ENCODE data around the gene TMEM248.

TMEM248 gene

DNA sequence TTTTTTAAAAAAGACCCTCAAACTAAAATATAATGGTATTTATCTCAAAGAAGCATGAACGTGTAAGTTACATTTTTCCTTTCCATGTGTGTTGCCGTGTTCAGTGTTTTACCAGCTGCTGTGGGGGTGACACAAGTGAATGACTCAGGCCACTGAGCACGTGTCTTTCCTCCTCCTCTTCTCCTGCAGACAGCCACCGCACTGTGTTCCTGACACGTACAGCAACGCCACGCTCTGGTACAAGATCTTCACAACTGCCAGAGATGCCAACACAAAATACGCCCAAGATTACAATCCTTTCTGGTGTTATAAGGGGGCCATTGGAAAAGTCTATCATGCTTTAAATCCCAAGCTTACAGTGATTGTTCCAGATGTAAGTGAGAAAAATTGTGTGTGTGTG, 29.7 kb downstream of the TMEM248 start:
- Histone ChIP-seq H2AFZ (ENCODE audit: low read depth, low read length) (no peak overlapping the region), H3K27me3 (ENCODE audit: low read depth, low read length) (no peaks in the 10 kb centered on the region), H3K27ac (ENCODE audit: low read length) (no peak overlapping the region), H4K20me1 (ENCODE audit: insufficient read depth, low read length) (no peaks in the 10 kb centered on the region), H3K36me3 (replicated peaks; ENCODE audit: low read depth, low read length) (peaks cover 48% of the 10 kb centered on the region), H3K9ac (ENCODE audit: low read length) (no peak overlapping the region), H3K79me2 (ENCODE audit: low read length) (no peaks in the 10 kb centered on the region), H3K4me1 (ENCODE audit: low read length) (no peaks in the 10 kb centered on the region), H3K9me3 (ENCODE audit: insufficient read depth, low read length) (no peaks in the 10 kb centered on the region), H3K4me2 (ENCODE audit: low read length) (no peak overlapping the region), H3K4me3 (ENCODE audit: low read length) (no peak overlapping the region)
- TF ChIP-seq, protein P1, sequence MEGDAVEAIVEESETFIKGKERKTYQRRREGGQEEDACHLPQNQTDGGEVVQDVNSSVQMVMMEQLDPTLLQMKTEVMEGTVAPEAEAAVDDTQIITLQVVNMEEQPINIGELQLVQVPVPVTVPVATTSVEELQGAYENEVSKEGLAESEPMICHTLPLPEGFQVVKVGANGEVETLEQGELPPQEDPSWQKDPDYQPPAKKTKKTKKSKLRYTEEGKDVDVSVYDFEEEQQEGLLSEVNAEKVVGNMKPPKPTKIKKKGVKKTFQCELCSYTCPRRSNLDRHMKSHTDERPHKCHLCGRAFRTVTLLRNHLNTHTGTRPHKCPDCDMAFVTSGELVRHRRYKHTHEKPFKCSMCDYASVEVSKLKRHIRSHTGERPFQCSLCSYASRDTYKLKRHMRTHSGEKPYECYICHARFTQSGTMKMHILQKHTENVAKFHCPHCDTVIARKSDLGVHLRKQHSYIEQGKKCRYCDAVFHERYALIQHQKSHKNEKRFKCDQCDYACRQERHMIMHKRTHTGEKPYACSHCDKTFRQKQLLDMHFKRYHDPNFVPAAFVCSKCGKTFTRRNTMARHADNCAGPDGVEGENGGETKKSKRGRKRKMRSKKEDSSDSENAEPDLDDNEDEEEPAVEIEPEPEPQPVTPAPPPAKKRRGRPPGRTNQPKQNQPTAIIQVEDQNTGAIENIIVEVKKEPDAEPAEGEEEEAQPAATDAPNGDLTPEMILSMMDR (IDR thresholded peaks at IDR 0.05; ENCODE audit: low read depth, low read length), result no peak
- no peak for TF ChIP-seq EZH2phosphoT487 (IDR thresholded peaks at IDR 0.05; ENCODE audit: low read depth)

DNA sequence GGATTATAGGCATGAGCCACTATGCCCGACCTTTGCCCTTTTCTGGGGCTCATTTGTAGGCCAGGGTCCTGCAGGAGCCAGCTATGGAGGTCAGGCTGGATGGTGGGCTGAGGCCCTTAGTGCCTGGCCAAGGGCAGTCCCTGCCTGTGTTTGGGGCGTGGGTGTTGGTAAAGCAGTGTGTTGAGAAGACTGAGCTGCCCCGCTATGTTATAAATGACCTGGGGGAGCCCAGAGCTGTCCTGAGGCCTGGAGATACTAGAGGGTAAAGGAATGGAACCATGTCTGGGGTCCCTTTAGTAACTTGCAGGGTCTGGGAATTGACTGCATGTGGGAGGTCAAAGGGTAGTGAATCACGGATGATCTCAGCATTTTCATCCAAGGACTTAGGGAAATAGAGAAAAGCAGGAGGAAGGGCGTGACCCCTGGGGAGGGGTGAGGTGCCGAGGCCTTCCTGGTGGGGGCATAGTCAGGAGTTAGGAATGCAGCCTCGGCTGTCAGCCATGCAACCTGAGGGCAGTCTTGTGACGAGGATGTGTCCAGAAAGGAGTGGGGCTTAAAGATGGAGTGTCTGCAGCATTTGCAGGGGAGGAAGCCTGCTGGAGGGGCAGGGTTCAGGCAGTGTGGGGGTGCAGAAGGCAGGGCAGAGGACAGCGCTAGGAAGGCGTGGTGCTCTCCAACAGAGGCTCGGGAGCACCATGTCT, 31.5 kb downstream of the TMEM248 start:
- Histone ChIP-seq H3K27ac (ENCODE audit: low read length) (no peak overlapping the region), H3K9ac (ENCODE audit: low read length) (no peak overlapping the region), H3K79me2 (ENCODE audit: low read length) (no peaks in the 10 kb centered on the region), H3K4me1 (ENCODE audit: low read length) (no peaks in the 10 kb centered on the region), H4K20me1 (ENCODE audit: insufficient read depth, low read length) (no peaks in the 10 kb centered on the region), H3K4me2 (ENCODE audit: low read length) (no peak overlapping the region), H3K36me3 (replicated peaks; ENCODE audit: low read depth, low read length) (peaks cover 58% of the 10 kb centered on the region), H2AFZ (ENCODE audit: low read depth, low read length) (no peak overlapping the region), H3K9me3 (ENCODE audit: insufficient read depth, low read length) (no peaks in the 10 kb centered on the region), H3K27me3 (ENCODE audit: low read depth, low read length) (no peaks in the 10 kb centered on the region), H3K4me3 (ENCODE audit: low read length) (no peak overlapping the region)
- TF ChIP-seq, protein P1 (IDR thresholded peaks at IDR 0.05; ENCODE audit: low read depth, low read length), result no peak
- TF ChIP-seq EZH2phosphoT487 (IDR thresholded peaks at IDR 0.05; ENCODE audit: low read depth), result no peak

DNA sequence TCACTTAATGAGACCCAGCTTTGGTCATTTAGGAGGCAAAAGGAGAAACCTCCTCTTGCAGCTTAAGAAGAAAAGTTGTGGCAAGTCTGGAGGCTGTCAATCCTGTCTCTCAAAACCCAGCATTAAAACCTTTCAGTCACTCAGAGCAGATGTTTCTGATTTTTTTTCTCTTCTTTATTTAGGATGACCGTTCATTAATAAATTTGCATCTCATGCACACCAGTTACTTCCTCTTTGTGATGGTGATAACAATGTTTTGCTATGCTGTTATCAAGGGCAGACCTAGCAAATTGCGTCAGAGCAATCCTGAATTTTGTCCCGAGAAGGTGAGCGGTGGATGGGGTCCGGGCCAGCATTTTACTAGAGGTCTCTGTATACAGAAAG, 32.0 kb downstream of the TMEM248 start:
- H3K9ac ChIP-seq (ENCODE audit: low read length), result no peak overlapping the region
- H2AFZ ChIP-seq (ENCODE audit: low read depth, low read length), result no peak overlapping the region
- H4K20me1 ChIP-seq (ENCODE audit: insufficient read depth, low read length), result no peaks in the 10 kb centered on the region
- TF ChIP-seq EZH2phosphoT487 (IDR thresholded peaks at IDR 0.05; ENCODE audit: low read depth), result no peak
- TF ChIP-seq, protein P1 (IDR thresholded peaks at IDR 0.05; ENCODE audit: low read depth, low read length), result no peak
- no peak overlapping the region for H3K4me2 ChIP-seq (ENCODE audit: low read length)
- H3K9me3 ChIP-seq (ENCODE audit: insufficient read depth, low read length), result no peaks in the 10 kb centered on the region
- H3K27ac ChIP-seq (ENCODE audit: low read length), result no peak overlapping the region
- no peaks in the 10 kb centered on the region for H3K4me1 ChIP-seq (ENCODE audit: low read length)
- peaks cover 58% of the 10 kb centered on the region for H3K36me3 ChIP-seq (replicated peaks; ENCODE audit: low read depth, low read length)
- H3K27me3 ChIP-seq (ENCODE audit: low read depth, low read length), result no peaks in the 10 kb centered on the region
- no peak overlapping the region for H3K4me3 ChIP-seq (ENCODE audit: low read length)
- H3K79me2 ChIP-seq (ENCODE audit: low read length), result no peaks in the 10 kb centered on the region

DNA sequence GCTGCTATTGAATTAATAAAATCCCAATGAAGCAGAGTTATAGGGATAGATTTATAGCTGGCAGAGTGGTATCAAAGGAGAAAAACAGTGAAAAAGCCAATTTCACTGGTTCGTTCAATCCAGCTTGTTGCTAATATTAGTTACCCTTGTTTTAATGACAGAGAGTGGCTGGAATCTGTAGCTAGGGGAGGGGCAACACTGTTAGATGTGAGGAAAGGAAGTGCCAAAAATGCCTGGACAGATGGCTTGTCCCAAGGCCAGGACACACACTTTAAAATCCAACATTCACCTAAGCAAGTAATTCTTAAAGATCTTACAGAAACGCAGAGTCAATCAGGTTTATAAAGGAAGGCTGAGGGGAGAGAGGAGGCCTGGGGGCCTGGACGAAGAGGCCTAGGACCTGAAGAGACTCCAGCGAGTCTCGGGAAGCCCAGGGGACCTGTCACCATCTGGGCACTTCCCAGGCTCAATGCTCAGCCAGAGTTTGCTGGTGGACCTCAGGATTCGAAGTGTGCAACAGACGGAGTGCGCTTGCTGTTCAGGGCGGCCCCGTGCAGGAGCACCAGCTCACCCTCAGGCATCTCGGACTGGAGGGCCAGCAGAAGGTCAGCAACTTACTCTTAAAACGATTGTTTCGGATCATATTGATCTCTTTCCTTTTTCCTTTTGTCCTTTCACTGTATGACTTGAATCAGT, 36.7 kb downstream of the TMEM248 start:
- TF ChIP-seq EZH2phosphoT487 (IDR thresholded peaks at IDR 0.05; ENCODE audit: low read depth), result no peak
- TF ChIP-seq, protein P1 (IDR thresholded peaks at IDR 0.05; ENCODE audit: low read depth, low read length), result no peak
- no peak overlapping the region for H3K4me2 ChIP-seq (ENCODE audit: low read length)

More for the DNA sequence above, 36.7 kb downstream of the TMEM248 start:
- no peaks in the 10 kb centered on the region for H4K20me1 ChIP-seq (ENCODE audit: insufficient read depth, low read length)
- H3K4me3 ChIP-seq (ENCODE audit: low read length), result no peak overlapping the region
- peaks cover 46% of the 10 kb centered on the region for H3K36me3 ChIP-seq (replicated peaks; ENCODE audit: low read depth, low read length)
- no peak overlapping the region for H3K27ac ChIP-seq (ENCODE audit: low read length)
- no peaks in the 10 kb centered on the region for H3K79me2 ChIP-seq (ENCODE audit: low read length)
- no peak overlapping the region for H3K9ac ChIP-seq (ENCODE audit: low read length)
- H3K4me1 ChIP-seq (ENCODE audit: low read length), result no peaks in the 10 kb centered on the region
- no peaks in the 10 kb centered on the region for H3K27me3 ChIP-seq (ENCODE audit: low read depth, low read length)
- no peaks in the 10 kb centered on the region for H3K9me3 ChIP-seq (ENCODE audit: insufficient read depth, low read length)
- no peak overlapping the region for H2AFZ ChIP-seq (ENCODE audit: low read depth, low read length)
